ENCODE results near the gene SBK1.

GRCh38 chr16:28320023-28320561 is 27.8 kb downstream of the SBK1 start:
- TF ChIP-seq CTCF (conservative IDR thresholded peaks at IDR 0.05) (no peak), ZFX (IDR thresholded peaks at IDR 0.05) (no peak)
